H1 (cell line): ENCODE data around the gene AKTIP. TPM values are rescaled to one million over a fixed set of nuclear protein-coding genes. Genes with fewer than 3 reads are reported as not detected.

Experiments used
- HDAC6 ChIP-seq: IDR thresholded peaks from one replicate; pipeline ENCODE4 v1.7.1; 2012; ENCODE audit warnings: low read depth, mild to moderate bottlenecking, inconsistent platforms, low read length, moderate library complexity
- NANOG ChIP-seq: IDR thresholded peaks from 2 replicates; pipeline ENCODE4 v1.6.1; 2011; ENCODE audit warnings: low read length, low read depth, mild to moderate bottlenecking, inconsistent platforms; ENCODE audit not compliant: insufficient read depth, poor library complexity, severe bottlenecking
- polyA plus RNA-seq, 7 experiments: library from polyadenylated mRNA; depleted of rRNA in 3 of 7; stranded (reverse) in 5 of 7; unstranded in 2 of 7; fragments of >200 nt in 5 of 7; fragments of 200-250 nt in 2 of 7; gene quantifications; 1 replicate in 5 of 7; 2 replicates in 1 of 7; 4 replicates in 1 of 7; pipeline versions ENCODE4 v1.2.1 to v1.2.3, GENCODE V29; 2011 to 2013; ENCODE audit warnings: missing spikeins in 2 of 7, mixed read lengths in 2 of 7
- total RNA-seq: library from RNA; stranded (reverse); fragmentation: NEBNext Ultra II Directional; extraction: Animal tissue kit (Norgen Biotek cat#: 25700); gene quantifications from 2 replicates; pipeline ENCODE4 v1.2.1, GENCODE V29; 2021
- TF ChIP-seq, protein P1 (sequence below): fragments of 300-600 bp; sonication (generic); IDR thresholded peaks from 2 replicates; pipeline ENCODE4 v1.7.1; 2012; ENCODE audit warnings: low read length, moderate library complexity, mild to moderate bottlenecking, inconsistent platforms; ENCODE audit not compliant: insufficient replicate concordance

Gene AKTIP
- total and polyA plus RNA-seq, 2 of the 8 experiments (the other 6 are each of a cell fraction or from before 2014, with no cell fraction given) = 15.0 to 15.6 TPM

DNA sequence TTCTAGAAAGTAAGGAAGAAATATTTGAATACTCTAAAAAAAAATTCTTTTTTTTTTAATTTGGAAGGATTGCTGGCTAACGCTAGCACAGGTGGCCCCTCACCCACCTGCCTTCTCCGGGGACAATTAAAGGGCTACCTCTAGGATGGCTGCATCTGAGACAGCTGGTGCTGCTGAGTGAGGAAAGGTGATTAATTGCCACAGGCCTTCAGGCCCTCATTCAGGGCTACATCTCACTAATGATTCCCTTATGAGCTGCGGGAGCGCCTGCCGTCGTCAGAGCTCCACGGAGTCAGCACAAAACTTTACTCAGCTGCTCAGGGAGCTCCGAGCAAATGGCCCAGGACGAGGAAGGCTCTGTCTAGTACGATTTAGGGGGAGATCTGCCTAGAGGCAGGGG is 27.0 kb upstream of the AKTIP start (continued):
- TF ChIP-seq, protein P1, sequence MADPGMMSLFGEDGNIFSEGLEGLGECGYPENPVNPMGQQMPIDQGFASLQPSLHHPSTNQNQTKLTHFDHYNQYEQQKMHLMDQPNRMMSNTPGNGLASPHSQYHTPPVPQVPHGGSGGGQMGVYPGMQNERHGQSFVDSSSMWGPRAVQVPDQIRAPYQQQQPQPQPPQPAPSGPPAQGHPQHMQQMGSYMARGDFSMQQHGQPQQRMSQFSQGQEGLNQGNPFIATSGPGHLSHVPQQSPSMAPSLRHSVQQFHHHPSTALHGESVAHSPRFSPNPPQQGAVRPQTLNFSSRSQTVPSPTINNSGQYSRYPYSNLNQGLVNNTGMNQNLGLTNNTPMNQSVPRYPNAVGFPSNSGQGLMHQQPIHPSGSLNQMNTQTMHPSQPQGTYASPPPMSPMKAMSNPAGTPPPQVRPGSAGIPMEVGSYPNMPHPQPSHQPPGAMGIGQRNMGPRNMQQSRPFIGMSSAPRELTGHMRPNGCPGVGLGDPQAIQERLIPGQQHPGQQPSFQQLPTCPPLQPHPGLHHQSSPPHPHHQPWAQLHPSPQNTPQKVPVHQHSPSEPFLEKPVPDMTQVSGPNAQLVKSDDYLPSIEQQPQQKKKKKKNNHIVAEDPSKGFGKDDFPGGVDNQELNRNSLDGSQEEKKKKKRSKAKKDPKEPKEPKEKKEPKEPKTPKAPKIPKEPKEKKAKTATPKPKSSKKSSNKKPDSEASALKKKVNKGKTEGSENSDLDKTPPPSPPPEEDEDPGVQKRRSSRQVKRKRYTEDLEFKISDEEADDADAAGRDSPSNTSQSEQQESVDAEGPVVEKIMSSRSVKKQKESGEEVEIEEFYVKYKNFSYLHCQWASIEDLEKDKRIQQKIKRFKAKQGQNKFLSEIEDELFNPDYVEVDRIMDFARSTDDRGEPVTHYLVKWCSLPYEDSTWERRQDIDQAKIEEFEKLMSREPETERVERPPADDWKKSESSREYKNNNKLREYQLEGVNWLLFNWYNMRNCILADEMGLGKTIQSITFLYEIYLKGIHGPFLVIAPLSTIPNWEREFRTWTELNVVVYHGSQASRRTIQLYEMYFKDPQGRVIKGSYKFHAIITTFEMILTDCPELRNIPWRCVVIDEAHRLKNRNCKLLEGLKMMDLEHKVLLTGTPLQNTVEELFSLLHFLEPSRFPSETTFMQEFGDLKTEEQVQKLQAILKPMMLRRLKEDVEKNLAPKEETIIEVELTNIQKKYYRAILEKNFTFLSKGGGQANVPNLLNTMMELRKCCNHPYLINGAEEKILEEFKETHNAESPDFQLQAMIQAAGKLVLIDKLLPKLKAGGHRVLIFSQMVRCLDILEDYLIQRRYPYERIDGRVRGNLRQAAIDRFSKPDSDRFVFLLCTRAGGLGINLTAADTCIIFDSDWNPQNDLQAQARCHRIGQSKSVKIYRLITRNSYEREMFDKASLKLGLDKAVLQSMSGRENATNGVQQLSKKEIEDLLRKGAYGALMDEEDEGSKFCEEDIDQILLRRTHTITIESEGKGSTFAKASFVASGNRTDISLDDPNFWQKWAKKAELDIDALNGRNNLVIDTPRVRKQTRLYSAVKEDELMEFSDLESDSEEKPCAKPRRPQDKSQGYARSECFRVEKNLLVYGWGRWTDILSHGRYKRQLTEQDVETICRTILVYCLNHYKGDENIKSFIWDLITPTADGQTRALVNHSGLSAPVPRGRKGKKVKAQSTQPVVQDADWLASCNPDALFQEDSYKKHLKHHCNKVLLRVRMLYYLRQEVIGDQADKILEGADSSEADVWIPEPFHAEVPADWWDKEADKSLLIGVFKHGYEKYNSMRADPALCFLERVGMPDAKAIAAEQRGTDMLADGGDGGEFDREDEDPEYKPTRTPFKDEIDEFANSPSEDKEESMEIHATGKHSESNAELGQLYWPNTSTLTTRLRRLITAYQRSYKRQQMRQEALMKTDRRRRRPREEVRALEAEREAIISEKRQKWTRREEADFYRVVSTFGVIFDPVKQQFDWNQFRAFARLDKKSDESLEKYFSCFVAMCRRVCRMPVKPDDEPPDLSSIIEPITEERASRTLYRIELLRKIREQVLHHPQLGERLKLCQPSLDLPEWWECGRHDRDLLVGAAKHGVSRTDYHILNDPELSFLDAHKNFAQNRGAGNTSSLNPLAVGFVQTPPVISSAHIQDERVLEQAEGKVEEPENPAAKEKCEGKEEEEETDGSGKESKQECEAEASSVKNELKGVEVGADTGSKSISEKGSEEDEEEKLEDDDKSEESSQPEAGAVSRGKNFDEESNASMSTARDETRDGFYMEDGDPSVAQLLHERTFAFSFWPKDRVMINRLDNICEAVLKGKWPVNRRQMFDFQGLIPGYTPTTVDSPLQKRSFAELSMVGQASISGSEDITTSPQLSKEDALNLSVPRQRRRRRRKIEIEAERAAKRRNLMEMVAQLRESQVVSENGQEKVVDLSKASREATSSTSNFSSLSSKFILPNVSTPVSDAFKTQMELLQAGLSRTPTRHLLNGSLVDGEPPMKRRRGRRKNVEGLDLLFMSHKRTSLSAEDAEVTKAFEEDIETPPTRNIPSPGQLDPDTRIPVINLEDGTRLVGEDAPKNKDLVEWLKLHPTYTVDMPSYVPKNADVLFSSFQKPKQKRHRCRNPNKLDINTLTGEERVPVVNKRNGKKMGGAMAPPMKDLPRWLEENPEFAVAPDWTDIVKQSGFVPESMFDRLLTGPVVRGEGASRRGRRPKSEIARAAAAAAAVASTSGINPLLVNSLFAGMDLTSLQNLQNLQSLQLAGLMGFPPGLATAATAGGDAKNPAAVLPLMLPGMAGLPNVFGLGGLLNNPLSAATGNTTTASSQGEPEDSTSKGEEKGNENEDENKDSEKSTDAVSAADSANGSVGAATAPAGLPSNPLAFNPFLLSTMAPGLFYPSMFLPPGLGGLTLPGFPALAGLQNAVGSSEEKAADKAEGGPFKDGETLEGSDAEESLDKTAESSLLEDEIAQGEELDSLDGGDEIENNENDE = no peak
- TF ChIP-seq HDAC6 (no peak), NANOG (no peak)
